Measurements from ENCODE around the gene SST. TPM values are rescaled to one million over a fixed set of nuclear protein-coding genes. Genes with fewer than 3 reads are reported as not detected.

SST gene
- total RNA-seq (2021; fragmentation: NEBNext Ultra II Directional; extraction: Animal tissue kit (Norgen Biotek cat#: 25700)) (1.3 TPM in 1 of 2 replicates, not detected in the other), polyA plus RNA-seq (2011; rRNA removed) (0.50 and 0.74 TPM in 2 replicates), polyA minus RNA-seq (2011; rRNA and poly(A)+ RNA removed) (not detected in 2 replicates)
- polyA plus RNA-seq (2011; cell fraction: cytosol; rRNA removed), result 0.34 TPM
- polyA plus RNA-seq (2011; cell fraction: nucleus; rRNA removed), result not detected
- polyA plus RNA-seq (2012, experiment 1 of 2), result 0.46 to 0.53 TPM in 2 of 4 replicates, not detected in the others
- polyA plus RNA-seq (2012, experiment 2 of 2), result not detected
- polyA plus RNA-seq (2013, experiment 1 of 2), result 2.3 TPM
- polyA plus RNA-seq (2013, experiment 2 of 2), result 2.9 TPM
- polyA minus RNA-seq (2011; cell fraction: cytosol; rRNA and poly(A)+ RNA removed), result not detected
- polyA minus RNA-seq (2011; cell fraction: nucleus; rRNA and poly(A)+ RNA removed), result not detected
- long read RNA-seq, experiment 1, result 0 reads
- long read RNA-seq, experiment 2, result 0 reads

- H2AFZ ChIP-seq (ENCODE audit: low read length), result no peak within 1 kb of the TSS
- CTCF ChIA-PET (ENCODE audit: partially characterized antibody), result interaction anchor here (0.6 to 20.1 kb wide), 12 partner anchors 9 to 450 kb away, joined by 3 to 947 read pairs (median 3); no protein-coding TSS in a partner anchor
- H4K8ac ChIP-seq (ENCODE audit: extremely low read depth, insufficient read depth, low read length), result no peak within 1 kb of the TSS
- 18% methylated on average over 46 of the region's 46 CpGs; no CpG with 5 or more reads in 1 of the 2 experiments for WGBS, 2 experiments (ENCODE audit: extremely low coverage in 1 of 2, insufficient coverage in 1 of 2, insufficient read length in 1 of 2, insufficient replicate concordance in 2 of 2, low coverage in 1 of 2, low lambda C conversion rate in 2 of 2, missing lambda C conversion rate in 1 of 2)
- H3K9ac ChIP-seq (replicated peaks in 1 of 4; ENCODE audit: extremely low read depth in 1 of 4, low read depth in 3 of 4, low read length in 3 of 4), result no peak within 1 kb of the TSS
- H4K91ac ChIP-seq (replicated peaks; ENCODE audit: insufficient read length, low read length), result no peak within 1 kb of the TSS
- H2BK12ac ChIP-seq (ENCODE audit: low read depth, low read length), result no peak within 1 kb of the TSS; the same call in 1 of the 2 replicates
- H2BK5ac ChIP-seq (ENCODE audit: low read depth, low read length), result no peak within 1 kb of the TSS
- H3K4me3 ChIP-seq (ENCODE audit: extremely low read depth in 1 of 4, insufficient read depth in 2 of 4, low read depth in 3 of 4, low read length in 4 of 4), result peak within 1 kb of the TSS in 3 of 4 experiments; percentile 28 to 53 (median 37); a peak in 5 of 8 replicates
- H3K4me2 ChIP-seq (ENCODE audit: insufficient read depth in 1 of 2, low read depth in 2 of 2, low read length in 2 of 2), result peak within 1 kb of the TSS; percentile 51 to 69
- no peaks in the 10 kb centered on the region for H3K9me3 ChIP-seq (ENCODE audit: insufficient read depth in 2 of 2, low read depth in 1 of 2, low read length in 1 of 2)
- H3K23ac ChIP-seq (ENCODE audit: insufficient read length), result no peak within 1 kb of the TSS
- no peak within 1 kb of the TSS for H3K14ac ChIP-seq (ENCODE audit: insufficient read length)
- no peak within 1 kb of the TSS for H2BK20ac ChIP-seq (ENCODE audit: low read length)
- no peak within 1 kb of the TSS for H2AK5ac ChIP-seq (ENCODE audit: low read depth, low read length)
- H3K4me1 ChIP-seq (replicated peaks in 1 of 4; ENCODE audit: control insufficient read depth in 3 of 4, insufficient read depth in 4 of 4, low read length in 3 of 4), result peaks cover 0 to 3% (median 0%) of the 10 kb centered on the region in 4 experiments; a peak in 1 of 7 replicates
- H2BK120ac ChIP-seq (replicated peaks; ENCODE audit: low read depth, low read length), result no peak within 1 kb of the TSS
- peaks cover 2% of the 10 kb centered on the region; the same call in 1 of the 2 replicates for H3K23me2 ChIP-seq (ENCODE audit: low read depth, low read length)
- no peak within 1 kb of the TSS for H3K27ac ChIP-seq (ENCODE audit: low read depth, low read length)
- no peak within 1 kb of the TSS for H3K4ac ChIP-seq (replicated peaks; ENCODE audit: insufficient read length, low read depth, low read length)
- no peaks in the 10 kb centered on the region for H3K79me2 ChIP-seq (ENCODE audit: control insufficient read depth in 1 of 2, insufficient read depth in 2 of 2, low read length in 2 of 2)
- H3K27me3 ChIP-seq (replicated peaks in 1 of 4; ENCODE audit: control insufficient read depth in 3 of 4, extremely low read depth in 1 of 4, insufficient read depth in 3 of 4, low read length in 3 of 4), result peaks cover 1 to 14% (median 7%) of the 10 kb centered on the region in 4 experiments; a peak in 5 of 7 replicates
- H3K36me3 ChIP-seq (ENCODE audit: control insufficient read depth in 2 of 4, insufficient read depth in 4 of 4, low read length in 3 of 4), result no peaks in the 10 kb centered on the region
- no peaks in the 10 kb centered on the region for H3K79me1 ChIP-seq (ENCODE audit: low read depth, low read length)
- FAIRE-seq (peak; percentile 81), DNase-seq (ENCODE audit: low read depth in 1 of 2, low spot score in 2 of 2) (peak in 1 of 2 experiments; percentile 85)
- POLR2A ChIA-PET (ENCODE audit: partially characterized antibody), result interaction anchor here (0.8 to 1.7 kb wide), 2 partner anchors 360 to 395 kb away, joined by 3 read pairs; no protein-coding TSS in a partner anchor
- no peak within 1 kb of the TSS for H3K18ac ChIP-seq (ENCODE audit: extremely low read depth, low read length)
- peaks cover 0 to 1% of the 10 kb centered on the region in 2 experiments for H4K20me1 ChIP-seq (replicated peaks in 1 of 2; ENCODE audit: control insufficient read depth in 1 of 2, insufficient read depth in 2 of 2, low read length in 2 of 2)
- no peak within 1 kb of the TSS for H3K56ac ChIP-seq (replicated peaks; ENCODE audit: insufficient read length, low read depth, low read length)
- H4K5ac ChIP-seq (ENCODE audit: insufficient read length, low read depth, low read length), result no peak within 1 kb of the TSS
- H2BK15ac ChIP-seq (ENCODE audit: low read length), result no peak within 1 kb of the TSS
- TF ChIP-seq CTCF (IDR thresholded peaks at IDR 0.05; ENCODE audit: control extremely low read depth in 1 of 3, insufficient read depth in 1 of 3, low read depth in 1 of 3, low read length in 3 of 3) (no peak), SIN3A (conservative IDR thresholded peaks at IDR 0.05 in 1 of 2, IDR thresholded peaks at IDR 0.05 in 1 of 2; ENCODE audit: low read depth in 1 of 2, low read length in 2 of 2) (peak; percentile 100), KDM1A (IDR thresholded peaks at IDR 0.05; ENCODE audit: borderline replicate concordance, low read length) (no peak), TAF1 (IDR thresholded peaks at IDR 0.05; ENCODE audit: low read depth, low read length) (no peak)
- TF ChIP-seq, protein P1, sequence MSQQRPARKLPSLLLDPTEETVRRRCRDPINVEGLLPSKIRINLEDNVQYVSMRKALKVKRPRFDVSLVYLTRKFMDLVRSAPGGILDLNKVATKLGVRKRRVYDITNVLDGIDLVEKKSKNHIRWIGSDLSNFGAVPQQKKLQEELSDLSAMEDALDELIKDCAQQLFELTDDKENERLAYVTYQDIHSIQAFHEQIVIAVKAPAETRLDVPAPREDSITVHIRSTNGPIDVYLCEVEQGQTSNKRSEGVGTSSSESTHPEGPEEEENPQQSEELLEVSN (IDR thresholded peaks at IDR 0.05), result no peak
Observed at GRCh38 chr3:187669675-187670504, at the start of gene SST. Gene SST, minus strand, starts transcription at chr3:187670394. Its CDS starts 103 bp downstream, at chr3:187670291.
